ENCODE measurements around the gene NPPB.

The NPPB gene

DNA sequence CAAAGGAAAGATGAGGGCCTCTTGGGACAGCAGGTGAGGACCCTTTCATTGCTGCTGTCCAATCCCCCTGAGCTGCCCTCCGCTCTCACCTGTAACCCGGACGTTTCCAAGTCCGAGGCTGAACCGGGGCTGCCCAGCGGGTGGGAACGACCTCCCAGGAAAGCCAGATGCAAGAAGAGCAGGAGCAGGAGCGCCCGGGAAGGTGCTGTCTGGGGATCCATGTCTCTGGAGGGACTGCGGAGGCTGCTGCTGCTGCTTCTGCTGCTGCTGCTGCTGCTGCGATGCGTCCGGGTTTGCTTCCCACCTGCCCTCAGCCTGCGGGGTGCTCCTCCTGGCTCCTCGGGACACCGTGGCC lies at the start of gene NPPB:
Gene NPPB, minus strand, starts transcription at position 333 of the 355 bp plus-strand sequence. Its CDS starts 112 bp downstream, at position 221.
- Histone ChIP-seq H3K4me1 (no peaks in the 10 kb centered on the region), H3K27ac (no peak within 1 kb of the TSS), H3K27me3 (ENCODE audit: control insufficient read depth, insufficient read depth, low read length) (no peaks in the 10 kb centered on the region), H3K36me3 (ENCODE audit: control insufficient read depth, insufficient read depth, low read length) (no peaks in the 10 kb centered on the region), H3K4me2 (ENCODE audit: low read length) (no peak within 1 kb of the TSS), H2AFZ (peak within 1 kb of the TSS; percentile 58), H3K9ac (no peak within 1 kb of the TSS), H3K4me3 (ENCODE audit: low read depth, low read length) (no peak within 1 kb of the TSS), H3K9me3 (ENCODE audit: control insufficient read depth, low read length) (no peaks in the 10 kb centered on the region), H3K79me2 (no peaks in the 10 kb centered on the region)
- TF ChIP-seq, protein P1, sequence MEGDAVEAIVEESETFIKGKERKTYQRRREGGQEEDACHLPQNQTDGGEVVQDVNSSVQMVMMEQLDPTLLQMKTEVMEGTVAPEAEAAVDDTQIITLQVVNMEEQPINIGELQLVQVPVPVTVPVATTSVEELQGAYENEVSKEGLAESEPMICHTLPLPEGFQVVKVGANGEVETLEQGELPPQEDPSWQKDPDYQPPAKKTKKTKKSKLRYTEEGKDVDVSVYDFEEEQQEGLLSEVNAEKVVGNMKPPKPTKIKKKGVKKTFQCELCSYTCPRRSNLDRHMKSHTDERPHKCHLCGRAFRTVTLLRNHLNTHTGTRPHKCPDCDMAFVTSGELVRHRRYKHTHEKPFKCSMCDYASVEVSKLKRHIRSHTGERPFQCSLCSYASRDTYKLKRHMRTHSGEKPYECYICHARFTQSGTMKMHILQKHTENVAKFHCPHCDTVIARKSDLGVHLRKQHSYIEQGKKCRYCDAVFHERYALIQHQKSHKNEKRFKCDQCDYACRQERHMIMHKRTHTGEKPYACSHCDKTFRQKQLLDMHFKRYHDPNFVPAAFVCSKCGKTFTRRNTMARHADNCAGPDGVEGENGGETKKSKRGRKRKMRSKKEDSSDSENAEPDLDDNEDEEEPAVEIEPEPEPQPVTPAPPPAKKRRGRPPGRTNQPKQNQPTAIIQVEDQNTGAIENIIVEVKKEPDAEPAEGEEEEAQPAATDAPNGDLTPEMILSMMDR (IDR thresholded peaks at IDR 0.05) = no peak

DNA sequence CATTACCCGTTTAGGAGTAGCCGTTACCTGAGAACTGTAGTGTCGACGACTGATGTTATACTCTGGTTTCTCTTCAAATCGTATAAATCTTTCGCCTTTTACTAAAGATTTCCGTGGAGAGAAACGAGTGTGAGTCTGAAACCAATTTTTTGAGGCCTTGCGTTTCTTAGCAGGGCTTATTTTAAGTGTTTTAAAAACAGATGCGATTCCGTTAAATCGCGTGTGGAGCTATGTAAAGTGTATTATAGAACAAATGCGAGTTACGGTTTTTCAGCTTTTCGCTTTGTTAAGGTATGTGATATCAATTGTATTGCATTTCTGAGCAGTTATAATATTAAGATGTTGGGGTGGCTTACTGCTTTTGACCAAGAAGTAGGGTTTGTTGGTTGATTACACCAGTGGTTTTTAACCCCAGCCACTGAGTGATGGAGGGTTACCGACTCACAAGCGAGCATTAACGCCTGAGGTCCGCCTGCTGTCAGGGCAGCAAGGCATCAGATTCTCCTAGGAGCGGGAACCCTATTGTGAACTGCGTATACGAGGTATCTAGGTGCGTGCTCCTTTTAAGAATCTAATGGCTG lies 49.4 kb upstream of the NPPB start:
- Histone ChIP-seq H3K27me3 (ENCODE audit: control insufficient read depth, insufficient read depth, low read length) (no peaks in the 10 kb centered on the region), H3K27ac (peak overlapping the region; percentile 100), H3K79me2 (no peaks in the 10 kb centered on the region), H2AFZ (peak overlapping the region; percentile 86), H3K4me3 (ENCODE audit: low read depth, low read length) (peak overlapping the region; percentile 77), H3K9me3 (ENCODE audit: control insufficient read depth, low read length) (no peaks in the 10 kb centered on the region), H3K4me2 (ENCODE audit: low read length) (peak overlapping the region; percentile 90), H3K36me3 (ENCODE audit: control insufficient read depth, insufficient read depth, low read length) (no peaks in the 10 kb centered on the region), H3K4me1 (peaks cover 4% of the 10 kb centered on the region), H3K9ac (peak overlapping the region; percentile 46)
- TF ChIP-seq, protein P1 (IDR thresholded peaks at IDR 0.05) = no peak

DNA sequence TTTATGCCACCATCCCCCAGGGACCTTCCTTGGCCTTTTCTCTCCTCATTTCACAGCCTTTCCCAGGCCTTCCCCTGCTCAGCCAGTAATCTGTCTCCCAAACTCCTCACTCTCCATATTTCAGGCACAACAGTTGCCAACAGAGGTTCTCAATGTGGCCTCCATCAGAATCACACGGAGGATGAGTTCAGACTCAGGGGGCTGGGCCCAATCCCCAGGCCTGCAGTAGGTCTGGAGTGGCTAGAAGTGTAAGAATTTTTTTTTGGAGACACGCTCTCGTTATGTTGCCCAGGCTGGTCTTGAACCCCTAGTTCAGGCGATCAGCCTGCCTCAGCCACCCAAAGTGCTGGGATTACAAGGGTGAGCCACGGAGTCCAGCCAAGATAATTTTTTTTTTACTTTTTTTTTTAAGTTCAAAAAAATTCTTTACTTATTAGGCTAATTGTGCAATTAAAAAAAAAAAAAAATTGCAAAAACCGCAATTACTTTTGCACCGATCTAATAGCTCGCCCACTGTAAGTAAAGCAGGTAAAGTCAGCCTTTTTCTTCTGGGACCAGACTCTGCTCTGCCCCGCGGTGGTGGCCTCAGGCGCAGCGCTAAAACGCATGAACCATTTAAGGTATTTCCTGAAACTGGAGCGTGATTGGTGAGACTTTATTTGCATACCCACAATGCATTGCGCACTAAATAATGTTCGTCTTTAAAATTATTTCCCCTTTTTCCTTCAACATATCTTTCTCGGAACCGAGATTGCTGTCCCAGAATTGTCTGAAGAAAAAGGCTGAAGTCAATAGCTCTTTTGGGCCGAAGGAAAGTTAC lies 48.7 kb upstream of the NPPB start:
- peak overlapping the region; percentile 100 for H3K27ac ChIP-seq
- H3K4me3 ChIP-seq (ENCODE audit: low read depth, low read length) = peak overlapping the region; percentile 77
- TF ChIP-seq, protein P1 (IDR thresholded peaks at IDR 0.05) = peak; percentile 63
- H2AFZ ChIP-seq = peak overlapping the region; percentile 77
- H3K79me2 ChIP-seq = no peaks in the 10 kb centered on the region
- no peaks in the 10 kb centered on the region for H3K27me3 ChIP-seq (ENCODE audit: control insufficient read depth, insufficient read depth, low read length)
- H3K9ac ChIP-seq = peak overlapping the region; percentile 46
- peaks cover 4% of the 10 kb centered on the region for H3K4me1 ChIP-seq
- H3K4me2 ChIP-seq (ENCODE audit: low read length) = peak overlapping the region; percentile 90
- no peaks in the 10 kb centered on the region for H3K9me3 ChIP-seq (ENCODE audit: control insufficient read depth, low read length)
- no peaks in the 10 kb centered on the region for H3K36me3 ChIP-seq (ENCODE audit: control insufficient read depth, insufficient read depth, low read length)

DNA sequence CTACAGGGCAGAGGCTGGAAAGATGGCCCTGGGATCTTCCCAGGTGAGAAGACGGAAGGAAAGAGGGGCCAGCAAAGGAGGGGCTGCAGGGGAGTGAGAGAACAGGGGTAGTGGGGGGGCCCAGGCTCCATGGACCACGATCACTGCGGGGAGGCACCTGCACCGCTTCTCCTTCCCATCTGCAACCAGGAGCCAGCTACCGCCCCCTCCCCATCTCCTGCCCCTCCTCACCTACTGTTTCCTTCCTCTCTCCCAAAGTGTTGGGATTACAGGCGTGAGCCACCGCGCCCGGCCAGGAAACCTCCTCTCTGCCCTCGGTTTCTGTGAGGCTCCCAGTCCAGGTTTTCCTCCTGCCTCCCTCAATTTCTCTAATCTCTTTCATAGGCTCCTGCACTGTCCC lies 48.1 kb upstream of the NPPB start:
- TF ChIP-seq, protein P1 (IDR thresholded peaks at IDR 0.05) = no peak
- no peak overlapping the region for H2AFZ ChIP-seq
- peaks cover 4% of the 10 kb centered on the region for H3K4me1 ChIP-seq
- no peak overlapping the region for H3K4me3 ChIP-seq (ENCODE audit: low read depth, low read length)
- no peaks in the 10 kb centered on the region for H3K9me3 ChIP-seq (ENCODE audit: control insufficient read depth, low read length)
- no peak overlapping the region for H3K4me2 ChIP-seq (ENCODE audit: low read length)
- H3K27me3 ChIP-seq (ENCODE audit: control insufficient read depth, insufficient read depth, low read length) = no peaks in the 10 kb centered on the region
- no peak overlapping the region for H3K27ac ChIP-seq
- H3K9ac ChIP-seq = no peak overlapping the region
- no peaks in the 10 kb centered on the region for H3K36me3 ChIP-seq (ENCODE audit: control insufficient read depth, insufficient read depth, low read length)
- no peaks in the 10 kb centered on the region for H3K79me2 ChIP-seq
